Kidney epithelial cell (primary cell): ENCODE data around the gene PLA2G2C. TPM values are rescaled to one million over a fixed set of nuclear protein-coding genes. Genes with fewer than 3 reads are reported as not detected.

Experiments used
- DNase-seq: peaks from one replicate; pipeline ENCODE4 v3.0.0-alpha.2; 2010; ENCODE audit warnings: low read depth
- H3K27me3 ChIP-seq: 2 replicates; pipeline ENCODE4 v1.6.0; 2011; ENCODE audit warnings: low read length; ENCODE audit not compliant: control insufficient read depth, insufficient read depth
- H3K36me3 ChIP-seq: 2 replicates; pipeline ENCODE4 v1.5.1; 2011; ENCODE audit warnings: low read length; ENCODE audit not compliant: control insufficient read depth, insufficient read depth
- H3K4me3 ChIP-seq: 2 replicates; pipeline ENCODE4 v1.5.1; 2011; ENCODE audit warnings: low read depth, mild to moderate bottlenecking, control low read depth, low read length
- total RNA-seq: library from RNA; depleted of rRNA; stranded (reverse); fragments of >200 nt; gene quantifications from 2 replicates; pipeline ENCODE4 v1.2.3, GENCODE V29; 2015
- TF ChIP-seq, protein P1 (sequence below): IDR thresholded peaks from 2 replicates; pipeline ENCODE4 v1.5.1; 2011; ENCODE audit warnings: mild to moderate bottlenecking, moderate library complexity, low read length, control low read depth, inconsistent platforms; ENCODE audit not compliant: insufficient read depth, poor library complexity, severe bottlenecking

Gene PLA2G2C
- total RNA-seq, 1 donor from 2014 or later, result not detected

- TF ChIP-seq, protein P1, sequence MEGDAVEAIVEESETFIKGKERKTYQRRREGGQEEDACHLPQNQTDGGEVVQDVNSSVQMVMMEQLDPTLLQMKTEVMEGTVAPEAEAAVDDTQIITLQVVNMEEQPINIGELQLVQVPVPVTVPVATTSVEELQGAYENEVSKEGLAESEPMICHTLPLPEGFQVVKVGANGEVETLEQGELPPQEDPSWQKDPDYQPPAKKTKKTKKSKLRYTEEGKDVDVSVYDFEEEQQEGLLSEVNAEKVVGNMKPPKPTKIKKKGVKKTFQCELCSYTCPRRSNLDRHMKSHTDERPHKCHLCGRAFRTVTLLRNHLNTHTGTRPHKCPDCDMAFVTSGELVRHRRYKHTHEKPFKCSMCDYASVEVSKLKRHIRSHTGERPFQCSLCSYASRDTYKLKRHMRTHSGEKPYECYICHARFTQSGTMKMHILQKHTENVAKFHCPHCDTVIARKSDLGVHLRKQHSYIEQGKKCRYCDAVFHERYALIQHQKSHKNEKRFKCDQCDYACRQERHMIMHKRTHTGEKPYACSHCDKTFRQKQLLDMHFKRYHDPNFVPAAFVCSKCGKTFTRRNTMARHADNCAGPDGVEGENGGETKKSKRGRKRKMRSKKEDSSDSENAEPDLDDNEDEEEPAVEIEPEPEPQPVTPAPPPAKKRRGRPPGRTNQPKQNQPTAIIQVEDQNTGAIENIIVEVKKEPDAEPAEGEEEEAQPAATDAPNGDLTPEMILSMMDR, result no peak
- Histone ChIP-seq H3K36me3 (no peaks in the 10 kb centered on the region), H3K4me3 (no peak overlapping the region), H3K27me3 (no peaks in the 10 kb centered on the region)
- DNase-seq, result no peak
These were observed 25.2 kb upstream of the PLA2G2C start for GRCh38 chr1:20211511-20211931.

GRCh38 chr1:20210736-20211460 lies 24.6 kb upstream of the PLA2G2C start:
- Histone ChIP-seq H3K4me3 (no peak overlapping the region), H3K36me3 (no peaks in the 10 kb centered on the region), H3K27me3 (no peaks in the 10 kb centered on the region)
- DNase-seq, result no peak
- TF ChIP-seq, protein P1, result no peak

GRCh38 chr1:20209471-20209870 lies 23.2 kb upstream of the PLA2G2C start:
- TF ChIP-seq, protein P1, result no peak
- DNase-seq, result no peak
- no peaks in the 10 kb centered on the region for H3K36me3 ChIP-seq
- H3K27me3 ChIP-seq, result no peaks in the 10 kb centered on the region
- no peak overlapping the region for H3K4me3 ChIP-seq

DNA sequence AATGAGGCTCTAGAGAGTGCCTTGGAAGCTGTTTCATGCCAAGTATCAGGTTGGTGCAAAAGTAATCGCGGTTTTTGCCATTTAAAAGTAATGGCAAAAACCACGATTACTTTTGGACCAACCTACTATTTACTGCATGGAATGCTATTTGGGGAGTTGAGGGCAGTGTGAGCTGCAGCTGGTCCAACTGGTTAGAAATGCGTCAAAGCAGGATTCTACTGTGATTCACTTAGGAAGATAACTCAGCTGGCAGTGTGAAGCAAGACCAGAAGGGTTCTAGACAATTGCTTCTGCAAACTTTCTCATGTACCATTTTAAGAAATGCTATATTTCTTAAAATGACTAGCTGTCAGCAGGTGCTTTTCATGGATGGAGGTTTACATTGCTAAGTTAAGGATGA lies 21.2 kb upstream of the PLA2G2C start:
- Histone ChIP-seq H3K27me3 (no peaks in the 10 kb centered on the region), H3K4me3 (no peak overlapping the region), H3K36me3 (no peaks in the 10 kb centered on the region)
- no peak for DNase-seq
- TF ChIP-seq, protein P1, result no peak

- TF ChIP-seq, protein P1, result no peak
- H3K4me3 ChIP-seq, result no peak overlapping the region
- H3K27me3 ChIP-seq, result peaks cover 3% of the 10 kb centered on the region
These were observed 15.8 kb upstream of the PLA2G2C start for GRCh38 chr1:20202166-20202565.

GRCh38 chr1:20200966-20201365 lies 14.6 kb upstream of the PLA2G2C start:
- H3K27me3 ChIP-seq, result peaks cover 3% of the 10 kb centered on the region
- DNase-seq, result no peak
- TF ChIP-seq, protein P1, result no peak
- H3K4me3 ChIP-seq, result no peak overlapping the region
- no peaks in the 10 kb centered on the region for H3K36me3 ChIP-seq

More at GRCh38 chr1:20202166-20202565, 15.8 kb upstream of the PLA2G2C start:
- H3K36me3 ChIP-seq, result no peaks in the 10 kb centered on the region
- no peak for DNase-seq
